B cell (primary cell): Measurements from ENCODE around the gene SIGLEC8.

Experiments
- CTCF ChIP-seq: fragments of 200-600 bp; IDR thresholded peaks from one replicate; pipeline ENCODE4 v1.8.0; 2022; ENCODE audit warnings: antibody characterized with exemption, mild to moderate bottlenecking
- EZH2 ChIP-seq: IDR thresholded peaks from 2 replicates; pipeline ENCODE4 v1.6.1; 2012; ENCODE audit warnings: borderline replicate concordance, low read depth, mild to moderate bottlenecking, moderate library complexity, low read length; ENCODE audit not compliant: insufficient read depth, poor library complexity, severe bottlenecking

DNA sequence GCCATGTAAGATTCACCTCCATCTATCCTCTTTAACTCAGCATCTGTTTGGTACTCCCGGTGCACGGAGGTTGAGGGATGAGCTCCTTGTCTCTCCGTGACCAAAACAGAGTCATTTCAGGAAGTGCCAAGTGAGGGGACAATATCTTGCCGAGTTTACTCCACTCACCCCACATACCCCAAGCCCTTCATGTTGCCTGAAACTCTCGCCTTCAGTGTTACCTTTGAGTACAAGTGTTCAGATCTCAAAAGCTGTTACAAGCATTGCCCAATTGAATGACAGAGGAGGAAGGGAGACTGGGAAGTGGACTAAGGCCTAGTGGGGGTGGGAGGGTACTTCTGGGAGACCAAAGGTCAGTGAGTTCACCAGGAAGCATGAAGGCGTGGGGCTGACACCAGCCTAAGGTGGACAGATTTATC lies 49.4 kb upstream of the SIGLEC8 start:
- TF ChIP-seq CTCF (no peak), EZH2 (no peak)
